Activated CD8-positive, alpha-beta T cell treated with anti-CD3 and anti-CD28 coated beads for 36 hours (primary cell): ENCODE measurements around the gene TBC1D3B. TPM values are rescaled to one million over a fixed set of nuclear protein-coding genes. Genes with fewer than 3 reads are reported as not detected.

Experiments used
- ATAC-seq: fragments of 200-7000 bp; cut with Tn5 transposase; one replicate; pipeline ENCODE4 v1.10.0; 2021; ENCODE audit warnings: mild to moderate bottlenecking, moderate library complexity
- CTCF ChIA-PET: fragments of 350-600 bp; sonication (Branson Sonifier 250); formaldehyde crosslinking; loops from one replicate; lab custom pipeline; 2021; ENCODE audit warnings: antibody characterized with exemption; lab: Charles Lee
- POLR2A ChIA-PET: fragments of 350-600 bp; sonication (Branson Sonifier 250); formaldehyde crosslinking; loops from one replicate; lab custom pipeline; 2021; ENCODE audit warnings: antibody characterized with exemption; lab: Charles Lee
- DNase-seq: peaks from one replicate; pipeline ENCODE4 v3.0.0-alpha.2; 2020
- H3K27ac Mint-ChIP-seq: one replicate; pipeline ENCODE4 v1.8.0; 2021; ENCODE audit warnings: mild to moderate bottlenecking, mixed read lengths
- H3K27me3 Mint-ChIP-seq: one replicate; pipeline ENCODE4 v1.8.0; 2021; ENCODE audit warnings: mixed read lengths
- H3K36me3 Mint-ChIP-seq: one replicate; pipeline ENCODE4 v1.8.0; 2021; ENCODE audit warnings: low read depth, mixed read lengths
- H3K4me1 Mint-ChIP-seq: one replicate; pipeline ENCODE4 v1.8.0; 2021; ENCODE audit warnings: low read depth, mixed read lengths
- H3K4me3 Mint-ChIP-seq: one replicate; pipeline ENCODE4 v1.8.0; 2021; ENCODE audit warnings: mild to moderate bottlenecking, moderate library complexity, mixed read lengths
- H3K9me3 Mint-ChIP-seq: one replicate; pipeline ENCODE4 v1.8.0; 2021; ENCODE audit warnings: mixed read lengths
- intact Hi-C: fragments of 100-400 bp; cut with micrococcal nuclease; formaldehyde crosslinking; loops from one replicate; pipeline ENCODE4 v1.10.0; 2022
- total RNA-seq, 2 experiments: library from RNA; stranded (reverse); gene quantifications; one replicate each; pipeline ENCODE4 v1.2.3, GENCODE V29; 2021
- TF ChIP-seq, protein P1 (sequence below): fragments of 200-600 bp; IDR thresholded peaks from one replicate; pipeline ENCODE4 v1.8.0; 2022; ENCODE audit warnings: antibody characterized with exemption, mild to moderate bottlenecking

TBC1D3B gene
- total RNA-seq, 2 experiments from 2014 or later = 6.6 to 9.0 TPM

DNA sequence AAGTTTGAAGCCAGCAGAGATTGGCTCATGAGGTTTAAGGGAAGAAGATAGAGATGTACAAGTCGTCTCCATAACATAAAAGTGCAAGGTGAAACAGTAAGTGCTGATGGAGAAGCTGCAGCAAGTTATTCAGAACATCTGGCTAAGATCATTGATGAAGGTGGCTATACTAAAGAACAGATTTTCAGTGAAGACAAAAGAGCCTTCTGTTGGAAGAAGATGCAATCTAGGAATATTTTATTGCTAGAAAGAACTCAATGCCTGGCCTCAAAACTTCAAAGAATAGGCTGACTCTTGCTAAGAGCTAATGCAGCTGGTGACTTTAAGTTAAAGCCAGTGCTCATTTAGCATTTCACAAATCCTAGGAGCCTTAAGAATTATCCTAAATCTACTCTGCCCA is 46.8 kb downstream of the TBC1D3B start:
- CTCF ChIA-PET = interaction anchor here (1.5 to 2.2 kb wide), 3 partner anchors 20 to 154 kb away, joined by 3 to 12 read pairs (median 7); no protein-coding TSS in a partner anchor
- no peak overlapping the region for H3K27ac Mint-ChIP-seq
- peaks cover 4% of the 10 kb centered on the region for H3K27me3 Mint-ChIP-seq
- intact Hi-C loops = no loop called here
- H3K9me3 Mint-ChIP-seq = peaks cover 10% of the 10 kb centered on the region
- no peak for DNase-seq
- peaks cover 8% of the 10 kb centered on the region for H3K36me3 Mint-ChIP-seq
- H3K4me1 Mint-ChIP-seq = peaks cover 16% of the 10 kb centered on the region
- ATAC-seq = no peak
- H3K4me3 Mint-ChIP-seq = no peak overlapping the region
- POLR2A ChIA-PET = interaction anchor here (0.6 kb wide), 1 partner anchor 44 kb away, joined by 3 read pairs; no protein-coding TSS in a partner anchor
- TF ChIP-seq, protein P1, sequence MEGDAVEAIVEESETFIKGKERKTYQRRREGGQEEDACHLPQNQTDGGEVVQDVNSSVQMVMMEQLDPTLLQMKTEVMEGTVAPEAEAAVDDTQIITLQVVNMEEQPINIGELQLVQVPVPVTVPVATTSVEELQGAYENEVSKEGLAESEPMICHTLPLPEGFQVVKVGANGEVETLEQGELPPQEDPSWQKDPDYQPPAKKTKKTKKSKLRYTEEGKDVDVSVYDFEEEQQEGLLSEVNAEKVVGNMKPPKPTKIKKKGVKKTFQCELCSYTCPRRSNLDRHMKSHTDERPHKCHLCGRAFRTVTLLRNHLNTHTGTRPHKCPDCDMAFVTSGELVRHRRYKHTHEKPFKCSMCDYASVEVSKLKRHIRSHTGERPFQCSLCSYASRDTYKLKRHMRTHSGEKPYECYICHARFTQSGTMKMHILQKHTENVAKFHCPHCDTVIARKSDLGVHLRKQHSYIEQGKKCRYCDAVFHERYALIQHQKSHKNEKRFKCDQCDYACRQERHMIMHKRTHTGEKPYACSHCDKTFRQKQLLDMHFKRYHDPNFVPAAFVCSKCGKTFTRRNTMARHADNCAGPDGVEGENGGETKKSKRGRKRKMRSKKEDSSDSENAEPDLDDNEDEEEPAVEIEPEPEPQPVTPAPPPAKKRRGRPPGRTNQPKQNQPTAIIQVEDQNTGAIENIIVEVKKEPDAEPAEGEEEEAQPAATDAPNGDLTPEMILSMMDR = no peak

DNA sequence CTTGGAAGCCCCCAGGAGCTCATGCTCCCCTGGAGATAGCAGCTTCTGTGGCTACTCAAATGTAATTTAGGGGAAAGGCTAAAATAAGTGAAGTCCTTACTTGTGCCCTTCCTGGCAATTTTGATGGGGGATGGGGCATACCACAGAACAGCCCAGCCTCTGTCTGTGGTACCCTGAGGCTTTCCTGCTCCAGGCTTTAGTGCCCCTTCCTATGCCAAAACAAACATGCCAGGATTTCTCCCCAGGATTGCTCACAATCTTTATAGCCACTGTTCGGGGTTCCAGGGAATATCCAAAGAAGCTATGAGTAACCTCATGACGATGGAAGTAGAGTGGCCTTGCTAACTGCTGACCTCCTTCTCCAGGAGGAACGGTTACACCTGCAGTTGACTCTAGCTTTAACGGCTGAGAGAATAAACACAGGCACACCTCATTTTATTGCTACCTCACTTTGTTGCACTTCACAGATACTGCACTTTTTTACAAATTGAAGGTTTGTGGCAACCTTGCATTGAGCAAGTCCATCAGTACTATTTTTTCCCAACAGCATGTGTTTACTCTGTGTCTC is 47.9 kb downstream of the TBC1D3B start:
- intact Hi-C loops = no loop called here
- ChIA-PET CTCF (interaction anchor here (1.2 to 2.2 kb wide), 4 partner anchors 16 to 153 kb away, joined by 3 to 12 read pairs (median 6); no protein-coding TSS in a partner anchor), POLR2A (no interaction called here)
- H3K9me3 Mint-ChIP-seq = peaks cover 10% of the 10 kb centered on the region
- peaks cover 2% of the 10 kb centered on the region for H3K27me3 Mint-ChIP-seq
- TF ChIP-seq, protein P1 = no peak
- no peak overlapping the region for H3K4me3 Mint-ChIP-seq
- H3K4me1 Mint-ChIP-seq = peaks cover 16% of the 10 kb centered on the region
- no peak for ATAC-seq
- peaks cover 8% of the 10 kb centered on the region for H3K36me3 Mint-ChIP-seq
- H3K27ac Mint-ChIP-seq = no peak overlapping the region
- DNase-seq = no peak

DNA sequence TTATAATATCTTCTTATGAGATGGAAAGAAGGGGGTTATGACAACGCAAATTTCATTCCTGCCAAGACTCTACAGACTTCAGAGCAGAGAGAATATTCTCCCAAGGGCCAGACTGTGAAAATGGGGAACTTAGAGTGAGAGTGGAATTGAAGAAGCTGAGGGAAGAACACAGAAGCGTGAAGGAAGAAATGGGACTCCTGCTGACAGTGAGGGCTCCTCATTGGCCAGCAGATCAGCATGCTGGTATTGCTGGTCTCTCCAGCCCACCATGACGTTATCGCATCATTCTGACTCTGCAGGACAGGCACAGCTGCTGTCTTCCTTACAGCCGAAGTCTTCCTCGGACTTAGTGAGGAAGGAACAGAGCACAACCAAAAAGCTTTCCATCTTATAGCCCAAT is 48.5 kb downstream of the TBC1D3B start:
- TF ChIP-seq, protein P1 = no peak
- intact Hi-C loops = no loop called here
- ChIA-PET POLR2A (interaction anchor here (0.5 kb wide), 1 partner anchor 10 kb away, joined by 3 read pairs; no protein-coding TSS in a partner anchor), CTCF (interaction anchor here (1.2 to 2.2 kb wide), 4 partner anchors 16 to 152 kb away, joined by 3 to 12 read pairs (median 6); no protein-coding TSS in a partner anchor)
- no peak overlapping the region for H3K4me3 Mint-ChIP-seq
- peaks cover 8% of the 10 kb centered on the region for H3K36me3 Mint-ChIP-seq
- H3K27ac Mint-ChIP-seq = no peak overlapping the region
- peaks cover 16% of the 10 kb centered on the region for H3K4me1 Mint-ChIP-seq
- peaks cover 2% of the 10 kb centered on the region for H3K27me3 Mint-ChIP-seq
- peaks cover 10% of the 10 kb centered on the region for H3K9me3 Mint-ChIP-seq
- no peak for ATAC-seq
- DNase-seq = no peak

DNA sequence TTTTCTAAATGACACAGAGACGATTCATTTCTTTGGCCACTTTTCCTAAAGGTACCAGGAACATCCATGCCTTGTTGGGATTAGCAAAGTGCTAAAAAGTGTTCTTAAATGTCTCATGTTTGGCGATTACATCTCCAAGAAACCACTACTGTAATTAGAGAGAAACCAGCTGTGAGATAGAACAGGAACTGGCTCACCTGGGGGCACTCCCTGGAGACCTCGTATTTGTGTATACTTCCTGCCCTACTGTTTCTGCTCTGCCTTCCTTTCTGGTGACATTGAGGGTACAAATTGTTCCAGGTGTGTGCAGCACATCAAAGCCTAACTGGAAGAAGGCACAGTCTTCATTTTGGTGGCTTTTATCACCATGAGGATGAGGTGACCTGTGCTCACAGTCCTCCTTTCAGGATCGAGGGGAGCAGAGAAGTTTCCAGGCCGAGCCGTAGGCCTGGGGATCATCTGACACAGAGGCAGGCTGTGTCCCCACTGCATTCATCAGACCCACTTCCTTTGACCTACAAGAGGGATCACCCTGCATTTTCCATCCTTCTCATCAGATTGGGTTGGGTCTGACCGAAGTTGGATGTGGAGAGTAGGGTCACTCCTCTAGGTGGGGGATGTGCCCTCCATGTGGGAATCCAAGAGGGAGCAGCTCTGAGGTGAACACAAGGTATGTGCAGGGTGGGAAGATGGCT is 49.1 kb downstream of the TBC1D3B start:
- ATAC-seq (peak; percentile 56), DNase-seq (peak; percentile 18)
- TF ChIP-seq, protein P1 = no peak
- Mint-ChIP-seq H3K27me3 (peaks cover 2% of the 10 kb centered on the region), H3K4me3 (no peak overlapping the region), H3K36me3 (peaks cover 8% of the 10 kb centered on the region), H3K27ac (no peak overlapping the region), H3K9me3 (peaks cover 10% of the 10 kb centered on the region), H3K4me1 (peaks cover 16% of the 10 kb centered on the region)
- ChIA-PET CTCF (interaction anchor here (0.7 to 3.8 kb wide), 7 partner anchors 15 to 158 kb away, joined by 3 to 19 read pairs (median 3); no protein-coding TSS in a partner anchor), POLR2A (interaction anchor here (0.5 kb wide), 1 partner anchor 9 kb away, joined by 3 read pairs; no protein-coding TSS in a partner anchor)
- intact Hi-C loops = no loop called here
